WI38 (cell line): ENCODE measurements around the gene DENND5B.
"Not testable (repeated sequence)": the region's sequence is repeated elsewhere in the genome, so short reads cannot be mapped to it uniquely, and the experiment has no call there.

Source experiments
- H3K4me3 ChIP-seq: 2 replicates; pipeline ENCODE4 v1.5.1; 2011; ENCODE audit warnings: low read depth, mild to moderate bottlenecking, control low read depth, low read length
- CTCF ChIP-seq: IDR thresholded peaks from 2 replicates; pipeline ENCODE4 v1.5.1; 2012; ENCODE audit warnings: low read depth, mild to moderate bottlenecking, control low read depth, low read length

DENND5B gene

GRCh38 chr12:31627456-31628054 lies 36.6 kb upstream of the DENND5B start:
- TF ChIP-seq CTCF, result no peak
- no peak overlapping the region for H3K4me3 ChIP-seq

GRCh38 chr12:31626270-31626995 lies 35.5 kb upstream of the DENND5B start:
- no peak for TF ChIP-seq CTCF
- H3K4me3 ChIP-seq, result no peak overlapping the region

- no peak for TF ChIP-seq CTCF
- H3K4me3 ChIP-seq, result no peak overlapping the region
Observed at GRCh38 chr12:31622038-31622437, 31.1 kb upstream of the DENND5B start.

- no peak for TF ChIP-seq CTCF
- no peak overlapping the region for H3K4me3 ChIP-seq
Observed at GRCh38 chr12:31620311-31620710, 29.4 kb upstream of the DENND5B start.

- TF ChIP-seq CTCF, result no peak
- no peak overlapping the region for H3K4me3 ChIP-seq
Observed at GRCh38 chr12:31618228-31619025, 27.5 kb upstream of the DENND5B start.

GRCh38 chr12:31612819-31613218 lies 21.9 kb upstream of the DENND5B start:
- H3K4me3 ChIP-seq, result no peak overlapping the region
- TF ChIP-seq CTCF, result no peak

- H3K4me3 ChIP-seq, result not testable (repeated sequence)
Observed at GRCh38 chr12:31608299-31608698, 17.4 kb upstream of the DENND5B start.
